Osteoblast (primary cell): ENCODE measurements around the gene PRPF18. TPM values are rescaled to one million over a fixed set of nuclear protein-coding genes. Genes with fewer than 3 reads are reported as not detected.

Experiments
- DNase-seq: peaks from one replicate; pipeline ENCODE4 v3.0.0; 2011; ENCODE audit warnings: low spot score, mixed read lengths; ENCODE audit not compliant: insufficient read length; ENCODE audit errors: missing footprints
- H2AFZ ChIP-seq: 2 replicates; pipeline ENCODE4 v1.6.0; 2011; ENCODE audit warnings: mild to moderate bottlenecking, low read length
- H3K27ac ChIP-seq: 2 replicates; pipeline ENCODE4 v1.5.1; 2011; ENCODE audit warnings: mild to moderate bottlenecking, low read depth, low read length, moderate library complexity
- H3K27me3 ChIP-seq: 2 replicates; pipeline ENCODE4 v1.6.0; 2012; ENCODE audit warnings: mild to moderate bottlenecking, control low read depth, inconsistent platforms, low read length, moderate library complexity; ENCODE audit not compliant: insufficient read depth
- H3K36me3 ChIP-seq: 2 replicates; pipeline ENCODE4 v1.5.1; 2011; ENCODE audit warnings: mild to moderate bottlenecking, low read length, control low read depth, moderate library complexity; ENCODE audit not compliant: insufficient read depth
- H3K4me1 ChIP-seq: 2 replicates; pipeline ENCODE4 v1.5.1; 2011; ENCODE audit warnings: mild to moderate bottlenecking, low read length, control low read depth, moderate library complexity; ENCODE audit not compliant: insufficient read depth
- H3K4me2 ChIP-seq: 2 replicates; pipeline ENCODE4 v1.6.0; 2011; ENCODE audit warnings: mild to moderate bottlenecking, low read length; ENCODE audit not compliant: insufficient read depth
- H3K4me3 ChIP-seq: fragments of 200-600 bp; sonication (generic); 3 replicates; pipeline ENCODE4 v1.5.1; 2012; ENCODE audit warnings: mild to moderate bottlenecking, low read length, inconsistent platforms; ENCODE audit not compliant: insufficient read depth
- H3K79me2 ChIP-seq: 2 replicates; pipeline ENCODE4 v1.6.0; 2012; ENCODE audit warnings: mild to moderate bottlenecking, low read length, control low read depth, inconsistent platforms; ENCODE audit not compliant: insufficient read depth
- H3K9me3 ChIP-seq: 2 replicates; pipeline ENCODE4 v1.5.1; 2011; ENCODE audit warnings: low read depth, low read length, control low read depth
- H4K20me1 ChIP-seq: 2 replicates; pipeline ENCODE4 v1.6.0; 2012; ENCODE audit warnings: mild to moderate bottlenecking, low read length, control low read depth; ENCODE audit not compliant: insufficient read depth
- total RNA-seq: library from RNA; depleted of rRNA; stranded (reverse); fragments of >200 nt; gene quantifications from 2 replicates; pipeline ENCODE4 v1.2.3, GENCODE V29; 2012
- TF ChIP-seq, protein P1 (sequence below): IDR thresholded peaks from 2 replicates; pipeline ENCODE4 v1.5.1; 2011; ENCODE audit warnings: mild to moderate bottlenecking, low read depth, low read length, moderate library complexity; ENCODE audit errors: extremely low read depth

Gene PRPF18
- total RNA-seq, 1 donor, result 39.8 TPM

DNA sequence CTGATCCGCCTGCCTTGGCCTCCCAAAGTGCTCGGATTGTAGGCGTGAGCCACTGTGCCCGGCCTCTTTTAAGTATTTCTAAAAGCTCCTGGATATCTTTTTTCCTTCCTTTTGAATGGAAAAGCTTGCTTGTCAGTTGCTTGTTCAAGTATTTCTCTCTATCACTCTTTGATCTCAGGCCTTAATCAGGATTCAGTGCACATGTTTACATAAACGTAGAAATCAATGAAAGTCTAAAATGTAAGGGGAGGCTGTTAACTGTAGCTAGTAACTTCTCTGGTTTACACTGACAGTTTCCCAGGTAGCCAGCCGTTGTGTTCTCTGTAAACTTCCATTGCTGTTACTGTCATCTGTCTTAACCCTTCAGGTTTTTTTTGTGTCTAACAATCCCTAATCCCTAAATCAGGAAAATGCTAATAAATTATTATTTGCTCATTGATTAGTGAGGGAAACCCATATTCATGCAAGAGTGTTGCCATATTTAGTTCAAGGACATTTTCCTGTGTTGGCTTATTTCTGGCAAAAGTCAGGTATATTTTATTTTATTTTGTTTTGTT, 1.5 kb upstream of the PRPF18 start:
- Histone ChIP-seq H3K36me3 (no peaks in the 10 kb centered on the region), H3K79me2 (peaks cover 32% of the 10 kb centered on the region), H3K27ac (no peak overlapping the region), H3K4me1 (peaks cover 9% of the 10 kb centered on the region), H3K9me3 (no peaks in the 10 kb centered on the region), H3K27me3 (peaks cover 32% of the 10 kb centered on the region), H3K4me3 (no peak overlapping the region), H2AFZ (no peak overlapping the region), H4K20me1 (peaks cover 3% of the 10 kb centered on the region), H3K4me2 (no peak overlapping the region)
- no peak for DNase-seq
- TF ChIP-seq, protein P1, sequence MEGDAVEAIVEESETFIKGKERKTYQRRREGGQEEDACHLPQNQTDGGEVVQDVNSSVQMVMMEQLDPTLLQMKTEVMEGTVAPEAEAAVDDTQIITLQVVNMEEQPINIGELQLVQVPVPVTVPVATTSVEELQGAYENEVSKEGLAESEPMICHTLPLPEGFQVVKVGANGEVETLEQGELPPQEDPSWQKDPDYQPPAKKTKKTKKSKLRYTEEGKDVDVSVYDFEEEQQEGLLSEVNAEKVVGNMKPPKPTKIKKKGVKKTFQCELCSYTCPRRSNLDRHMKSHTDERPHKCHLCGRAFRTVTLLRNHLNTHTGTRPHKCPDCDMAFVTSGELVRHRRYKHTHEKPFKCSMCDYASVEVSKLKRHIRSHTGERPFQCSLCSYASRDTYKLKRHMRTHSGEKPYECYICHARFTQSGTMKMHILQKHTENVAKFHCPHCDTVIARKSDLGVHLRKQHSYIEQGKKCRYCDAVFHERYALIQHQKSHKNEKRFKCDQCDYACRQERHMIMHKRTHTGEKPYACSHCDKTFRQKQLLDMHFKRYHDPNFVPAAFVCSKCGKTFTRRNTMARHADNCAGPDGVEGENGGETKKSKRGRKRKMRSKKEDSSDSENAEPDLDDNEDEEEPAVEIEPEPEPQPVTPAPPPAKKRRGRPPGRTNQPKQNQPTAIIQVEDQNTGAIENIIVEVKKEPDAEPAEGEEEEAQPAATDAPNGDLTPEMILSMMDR, result no peak

DNA sequence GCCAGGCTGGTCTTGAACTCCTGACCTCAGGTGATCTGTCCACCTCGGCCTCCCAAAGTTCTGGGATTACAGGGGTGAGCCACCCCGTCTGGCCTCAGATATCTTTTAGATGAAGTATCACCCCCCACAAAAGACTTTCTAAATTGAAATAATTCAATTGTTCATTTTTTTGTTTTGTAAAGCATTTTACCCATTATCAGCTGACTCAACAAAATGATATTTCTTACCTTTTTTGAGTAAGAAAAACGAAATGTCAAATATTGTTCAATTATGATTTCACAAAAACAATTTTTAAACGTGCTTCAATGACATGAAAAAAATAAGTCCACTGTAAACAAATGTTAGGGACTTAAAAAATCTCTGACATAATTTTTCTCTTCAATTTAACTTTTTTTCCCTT, 822 bp upstream of the PRPF18 start:
- TF ChIP-seq, protein P1, result no peak
- Histone ChIP-seq H4K20me1 (peaks cover 7% of the 10 kb centered on the region), H3K27ac (no peak overlapping the region), H3K9me3 (no peaks in the 10 kb centered on the region), H3K27me3 (peaks cover 27% of the 10 kb centered on the region), H3K36me3 (no peaks in the 10 kb centered on the region), H3K4me1 (peaks cover 9% of the 10 kb centered on the region), H2AFZ (no peak overlapping the region), H3K4me2 (no peak overlapping the region), H3K79me2 (peaks cover 36% of the 10 kb centered on the region), H3K4me3 (no peak overlapping the region)
- DNase-seq, result no peak

DNA sequence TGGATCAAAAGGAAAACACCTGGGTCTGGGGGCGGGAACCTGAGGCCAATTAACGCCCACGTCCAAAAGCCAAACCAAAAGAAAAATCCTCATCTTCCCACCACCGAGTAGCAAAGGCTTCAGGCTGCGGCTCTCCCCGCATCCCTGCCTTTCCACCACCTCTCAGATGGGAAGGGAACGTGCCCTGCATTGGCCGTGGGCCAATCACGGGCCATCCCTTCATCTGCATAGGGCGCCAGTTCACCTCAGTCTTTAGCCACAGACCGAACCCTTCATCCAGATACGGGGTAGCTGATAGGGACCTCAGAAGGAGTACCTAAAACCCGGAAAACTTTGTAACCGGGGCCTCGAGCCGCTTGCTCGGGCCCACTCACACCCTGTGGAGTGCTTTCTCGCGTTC, 626 bp downstream of the PRPF18 start:
- H3K4me2 ChIP-seq, result peak overlapping the region; percentile 97
- H3K27ac ChIP-seq, result peak overlapping the region; percentile 64
- TF ChIP-seq, protein P1, result no peak
- DNase-seq, result no peak
- H3K4me3 ChIP-seq, result peak overlapping the region; percentile 84
- peaks cover 7% of the 10 kb centered on the region for H4K20me1 ChIP-seq
- peaks cover 50% of the 10 kb centered on the region for H3K79me2 ChIP-seq
- H3K27me3 ChIP-seq, result peaks cover 22% of the 10 kb centered on the region
- H3K4me1 ChIP-seq, result peaks cover 9% of the 10 kb centered on the region
- H3K9me3 ChIP-seq, result no peaks in the 10 kb centered on the region
- peaks cover 6% of the 10 kb centered on the region for H3K36me3 ChIP-seq
- H2AFZ ChIP-seq, result peak overlapping the region; percentile 92

DNA sequence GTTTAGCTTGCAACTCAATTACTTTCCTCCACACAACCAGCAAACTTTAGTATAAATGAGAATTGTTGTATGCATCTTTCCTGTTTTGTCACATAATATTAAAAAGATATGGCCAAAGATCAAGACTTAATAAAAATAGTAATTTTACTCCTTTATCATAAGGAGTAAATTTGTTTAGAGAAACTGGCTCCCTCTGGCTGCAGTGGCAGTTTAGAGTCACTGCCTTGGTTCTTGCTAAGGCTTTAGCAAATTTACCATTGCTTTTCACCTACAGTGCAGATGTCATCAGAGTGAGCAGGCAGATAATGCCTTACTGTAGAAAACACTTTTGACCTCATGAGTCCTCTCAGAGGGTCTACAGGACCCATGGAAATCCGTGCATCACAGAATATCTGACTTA, 2.6 kb downstream of the PRPF18 start:
- Histone ChIP-seq H3K27me3 (peaks cover 3% of the 10 kb centered on the region), H4K20me1 (peaks cover 10% of the 10 kb centered on the region), H2AFZ (no peak overlapping the region), H3K4me2 (no peak overlapping the region), H3K4me3 (no peak overlapping the region), H3K79me2 (peaks cover 55% of the 10 kb centered on the region), H3K36me3 (peaks cover 9% of the 10 kb centered on the region), H3K27ac (no peak overlapping the region), H3K4me1 (peaks cover 24% of the 10 kb centered on the region), H3K9me3 (no peaks in the 10 kb centered on the region)
- TF ChIP-seq, protein P1, result peak; percentile 27
- DNase-seq, result no peak
